ENCODE data around the gene USP47. TPM values are rescaled to one million over a fixed set of nuclear protein-coding genes. Genes with fewer than 3 reads are reported as not detected.

Gene USP47
- total RNA-seq, 4 donors from 2014 or later: 61.0 to 83.3 (median 72.8) TPM

- no peak for ATAC-seq (ENCODE audit: low FRiP score)
- DNase-seq (ENCODE audit: low spot score): no peak
- no peak for TF ChIP-seq CTCF (IDR thresholded peaks at IDR 0.05)
These were observed 110.3 kb downstream of the USP47 start for GRCh38 chr11:11952036-11952435.

DNA sequence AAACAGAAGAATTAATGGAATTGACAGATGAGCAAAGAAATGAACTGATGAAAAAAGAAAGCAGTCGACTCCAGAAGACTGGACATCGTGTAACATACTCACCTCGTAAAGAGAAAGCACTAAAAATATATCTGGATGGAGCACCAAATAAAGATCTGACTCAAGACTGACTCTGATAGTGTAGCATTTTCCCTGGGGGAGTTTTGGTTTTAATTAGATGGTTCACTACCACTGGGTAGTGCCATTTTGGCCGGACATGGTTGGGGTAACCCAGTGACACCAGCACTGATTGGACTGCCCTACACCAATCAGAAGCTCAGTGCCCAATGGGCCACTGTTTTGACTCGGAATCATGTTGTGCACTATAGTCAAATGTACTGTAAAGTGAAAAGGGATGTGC lies 114.2 kb downstream of the USP47 start:
- no peak for TF ChIP-seq CTCF (IDR thresholded peaks at IDR 0.05)
- DNase-seq (ENCODE audit: low spot score): no peak
- no peak for ATAC-seq (ENCODE audit: low FRiP score)

- DNase-seq (ENCODE audit: low spot score) (no peak), ATAC-seq (ENCODE audit: low FRiP score) (no peak)
- TF ChIP-seq CTCF (IDR thresholded peaks at IDR 0.05): no peak
These were observed 116.8 kb downstream of the USP47 start for GRCh38 chr11:11958403-11959231.

DNA sequence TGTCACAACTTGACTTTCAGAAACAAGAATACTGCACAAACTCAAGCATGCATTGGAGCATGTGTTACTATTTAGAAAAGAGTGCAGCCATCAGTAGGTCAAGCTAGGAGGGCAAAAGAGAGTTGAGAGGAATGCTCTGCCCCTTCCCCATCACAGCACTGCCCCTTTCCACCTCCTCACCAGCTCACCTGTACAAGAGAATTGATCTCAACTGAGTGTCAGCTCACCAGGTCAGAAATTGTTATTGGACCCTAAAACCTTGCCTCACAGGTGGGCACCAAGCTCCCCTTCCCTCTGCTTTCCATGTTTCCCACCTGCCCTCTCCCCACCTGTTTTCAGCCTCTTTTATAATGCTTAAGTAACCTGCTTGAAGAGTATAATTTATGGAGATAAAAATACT lies 117.8 kb downstream of the USP47 start:
- DNase-seq (ENCODE audit: low spot score): no peak
- no peak for TF ChIP-seq CTCF (IDR thresholded peaks at IDR 0.05)
- no peak for ATAC-seq (ENCODE audit: low FRiP score)

- ATAC-seq (ENCODE audit: low FRiP score) (no peak), DNase-seq (ENCODE audit: low spot score) (no peak)
- TF ChIP-seq CTCF (IDR thresholded peaks at IDR 0.05): no peak
These were observed 118.9 kb downstream of the USP47 start for GRCh38 chr11:11960687-11961086.

DNA sequence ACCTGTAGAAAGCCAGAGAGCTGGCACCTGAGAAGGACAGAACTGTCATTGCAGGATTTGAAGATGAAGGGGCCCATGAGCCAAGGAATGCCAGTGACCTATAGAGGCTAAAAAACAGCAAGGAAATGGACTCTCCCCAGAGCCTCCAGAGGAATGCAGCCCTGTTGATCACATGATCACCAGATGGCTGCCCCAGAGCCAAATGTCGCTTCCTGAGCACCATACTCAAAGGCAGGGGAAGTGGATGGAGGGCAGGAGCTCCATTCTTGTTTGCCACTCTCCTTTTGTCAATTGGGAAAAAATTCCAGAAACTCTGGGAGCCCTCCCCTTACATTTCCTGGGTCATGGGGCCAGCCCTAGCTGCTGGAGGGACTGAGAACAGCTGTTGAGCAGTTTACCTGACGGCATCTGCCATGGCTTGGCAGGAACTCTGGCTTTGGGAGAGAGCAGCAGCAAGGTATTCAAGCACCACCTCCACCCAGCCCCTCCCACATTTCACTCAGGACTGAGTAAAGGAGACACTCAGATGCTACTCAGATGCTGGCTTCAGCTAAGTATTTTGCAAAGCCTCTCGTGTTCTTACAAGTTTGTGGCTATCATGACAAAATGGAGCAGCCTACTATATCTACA lies 119.7 kb downstream of the USP47 start:
- TF ChIP-seq CTCF (IDR thresholded peaks at IDR 0.05): no peak
- ATAC-seq (ENCODE audit: low FRiP score): no peak
- DNase-seq (ENCODE audit: low spot score): no peak

GRCh38 chr11:11963067-11963466 lies 121.3 kb downstream of the USP47 start:
- ATAC-seq (ENCODE audit: low FRiP score) (no peak), DNase-seq (ENCODE audit: low spot score) (no peak)
- TF ChIP-seq CTCF (IDR thresholded peaks at IDR 0.05): no peak

Data from omental fat pad (tissue), 4 donors.